Lower lobe of right lung (tissue), 2 donors: ENCODE measurements around the gene MCM9. TPM values are rescaled to one million over a fixed set of nuclear protein-coding genes. Genes with fewer than 3 reads are reported as not detected.
A peak's percentile ranks its signal among the peaks of the same experiment; 100 is the strongest.

Experiments
- ATAC-seq, 2 donors: fragments of 200-7000 bp; cut with Tn5 transposase; one replicate each; pipeline ENCODE4 v1.9.1; 2020 to 2022; ENCODE audit warnings: mild to moderate bottlenecking in 2 of 2, moderate library complexity in 2 of 2
- DNase-seq: peaks from one replicate; pipeline ENCODE4 v3.0.0-alpha.2; 2020
- H3K27ac ChIP-seq: fragments of 200-600 bp; one replicate; pipeline ENCODE4 v1.8.0; 2022
- H3K27me3 ChIP-seq: fragments of 200-600 bp; one replicate; pipeline ENCODE4 v1.8.0; 2022; ENCODE audit warnings: low read depth
- H3K36me3 ChIP-seq: fragments of 200-600 bp; one replicate; pipeline ENCODE4 v1.8.0; 2022; ENCODE audit warnings: mild to moderate bottlenecking
- H3K4me1 ChIP-seq: fragments of 200-600 bp; one replicate; pipeline ENCODE4 v1.8.0; 2022
- H3K4me3 ChIP-seq: fragments of 200-600 bp; one replicate; pipeline ENCODE4 v1.8.0; 2022; ENCODE audit warnings: mild to moderate bottlenecking
- H3K9me3 ChIP-seq: fragments of 200-600 bp; one replicate; pipeline ENCODE4 v1.8.0; 2022
- CTCF ChIP-seq: fragments of 200-600 bp; IDR thresholded peaks from one replicate; pipeline ENCODE4 v1.8.0; 2022; ENCODE audit warnings: antibody characterized with exemption, mild to moderate bottlenecking
- intact Hi-C: fragments of 100-400 bp; cut with DNase I; formaldehyde crosslinking; loops from one replicate; pipeline ENCODE4 v1.11.0; 2022
- total RNA-seq: library from RNA; stranded (reverse); fragmentation: NEBNext Ultra II Directional; extraction: Animal tissue kit (Norgen Biotek cat#: 25700); gene quantifications from one replicate; pipeline ENCODE4 v1.2.1, GENCODE V29; 2021
- donor health status: DM: no; HTN: yes; CAD: no; lungs with severe emphysema.

Gene MCM9
- total RNA-seq, 1 donor from 2014 or later, result 23.6 TPM

DNA sequence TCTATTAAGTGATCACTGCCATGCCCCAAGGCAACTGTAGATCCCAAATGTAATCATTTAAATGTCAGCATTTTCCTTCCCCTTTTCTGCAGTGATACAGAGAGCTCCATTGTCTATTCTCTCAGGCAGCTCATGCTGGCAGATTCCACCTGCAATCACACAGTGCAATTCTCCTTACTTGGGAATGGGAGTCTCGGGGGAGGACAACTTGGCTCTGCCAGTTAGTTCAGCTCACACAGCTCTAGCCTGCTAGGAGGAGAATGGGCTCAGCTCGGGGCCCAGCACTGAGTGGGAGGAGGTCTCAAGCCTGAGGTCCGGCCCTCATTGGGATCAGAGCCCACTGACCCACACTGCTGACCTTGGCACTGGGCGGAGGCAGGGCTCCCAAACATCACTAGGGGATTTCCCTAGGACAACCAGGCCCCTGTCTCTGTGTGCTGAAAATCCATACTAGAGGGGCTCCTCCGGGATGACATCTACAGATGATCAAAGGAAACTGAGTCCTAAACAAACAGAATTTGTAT is 150.3 kb downstream of the MCM9 start:
- peak; percentile 39 to 42 for ATAC-seq
- H3K4me1 ChIP-seq, result peaks cover 34% of the 10 kb centered on the region
- H3K4me3 ChIP-seq, result no peak overlapping the region
- no peak for DNase-seq
- intact Hi-C loops, result no loop called here
- no peak for TF ChIP-seq CTCF
- H3K9me3 ChIP-seq, result no peaks in the 10 kb centered on the region
- H3K27me3 ChIP-seq, result no peaks in the 10 kb centered on the region
- H3K36me3 ChIP-seq, result no peaks in the 10 kb centered on the region
- H3K27ac ChIP-seq, result no peak overlapping the region

DNA sequence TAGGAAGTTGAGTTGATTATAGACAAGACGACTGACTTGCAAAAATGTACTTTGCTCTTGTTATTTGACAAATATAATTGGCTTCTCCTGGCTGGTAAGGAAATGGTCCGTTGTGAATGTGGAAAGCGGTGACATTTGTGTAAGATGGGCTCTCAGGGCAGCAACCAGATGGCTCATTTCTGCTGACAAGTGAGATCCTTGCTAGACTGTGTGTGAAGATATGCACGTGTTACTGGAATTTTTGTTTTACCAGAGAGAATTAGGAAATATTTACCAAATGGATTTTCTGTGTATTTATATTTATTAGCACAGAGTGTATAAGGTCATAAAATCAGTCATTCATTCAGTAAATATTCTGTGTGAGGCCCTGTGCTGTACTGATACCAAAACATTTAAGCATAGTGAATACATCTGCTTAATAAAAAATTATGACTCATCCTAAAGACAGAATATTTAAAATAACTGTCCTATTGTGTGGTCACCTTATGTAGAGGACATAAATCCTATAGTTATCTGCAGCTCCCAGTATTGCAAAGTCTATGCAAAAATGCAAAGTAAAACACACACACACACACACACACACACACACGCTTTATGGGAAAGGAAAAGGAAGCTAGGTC is 150.9 kb downstream of the MCM9 start:
- no peak for DNase-seq
- Histone ChIP-seq H3K9me3 (no peaks in the 10 kb centered on the region), H3K4me3 (no peak overlapping the region), H3K4me1 (peaks cover 34% of the 10 kb centered on the region), H3K27me3 (no peaks in the 10 kb centered on the region), H3K36me3 (no peaks in the 10 kb centered on the region), H3K27ac (no peak overlapping the region)
- intact Hi-C loops, result no loop called here
- no peak for TF ChIP-seq CTCF
- ATAC-seq, result peak; percentile 19 to 29

DNA sequence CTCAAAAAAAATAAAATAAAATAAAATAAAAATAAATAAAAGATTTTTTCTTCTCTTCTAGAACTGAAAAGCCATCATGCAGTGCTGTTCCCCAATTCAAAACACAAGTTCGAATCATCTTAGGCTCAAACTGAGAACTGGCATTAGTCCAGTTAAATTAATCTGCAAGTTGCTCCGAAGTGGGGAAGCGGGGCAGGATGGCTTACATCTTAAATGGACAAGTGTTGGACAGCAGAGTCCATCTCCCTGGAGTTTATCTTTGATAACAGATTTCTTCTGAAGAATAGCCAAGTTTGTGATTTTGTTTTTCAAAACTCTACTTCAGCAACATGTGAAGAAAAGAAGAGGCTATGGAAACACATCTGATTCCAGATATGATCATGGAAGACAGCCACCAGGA is 152.3 kb downstream of the MCM9 start:
- no peak for TF ChIP-seq CTCF
- DNase-seq (no peak), ATAC-seq (no peak)

DNA sequence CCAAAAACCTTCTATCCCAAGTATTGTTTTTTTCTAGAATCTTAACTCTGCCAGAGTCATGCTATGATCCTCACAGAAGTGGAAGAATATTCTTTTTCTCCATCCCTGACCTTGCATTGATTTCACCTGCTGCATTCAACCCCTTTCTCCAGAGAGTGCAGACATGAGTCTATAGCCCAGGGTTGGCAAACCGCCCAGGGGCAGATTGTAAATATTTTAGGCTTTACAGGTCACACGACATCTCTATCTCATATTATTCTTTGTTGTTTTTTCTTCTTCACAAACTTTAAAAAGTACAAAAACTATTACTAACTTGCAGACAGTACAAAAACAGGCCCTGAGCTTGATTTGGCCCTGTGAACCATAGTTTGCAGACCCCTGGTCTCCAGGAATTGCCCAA is 153.1 kb downstream of the MCM9 start:
- intact Hi-C loops, result no loop called here
- H3K36me3 ChIP-seq, result no peaks in the 10 kb centered on the region
- ATAC-seq (no peak), DNase-seq (no peak)
- H3K27me3 ChIP-seq, result no peaks in the 10 kb centered on the region
- H3K4me1 ChIP-seq, result peaks cover 20% of the 10 kb centered on the region
- no peak overlapping the region for H3K27ac ChIP-seq
- TF ChIP-seq CTCF, result no peak
- H3K4me3 ChIP-seq, result no peak overlapping the region
- no peaks in the 10 kb centered on the region for H3K9me3 ChIP-seq

More for the DNA sequence above, 152.3 kb downstream of the MCM9 start:
- Histone ChIP-seq H3K9me3 (no peaks in the 10 kb centered on the region), H3K4me1 (peaks cover 26% of the 10 kb centered on the region), H3K27me3 (no peaks in the 10 kb centered on the region), H3K27ac (no peak overlapping the region), H3K4me3 (no peak overlapping the region), H3K36me3 (no peaks in the 10 kb centered on the region)
- intact Hi-C loops, result no loop called here

DNA sequence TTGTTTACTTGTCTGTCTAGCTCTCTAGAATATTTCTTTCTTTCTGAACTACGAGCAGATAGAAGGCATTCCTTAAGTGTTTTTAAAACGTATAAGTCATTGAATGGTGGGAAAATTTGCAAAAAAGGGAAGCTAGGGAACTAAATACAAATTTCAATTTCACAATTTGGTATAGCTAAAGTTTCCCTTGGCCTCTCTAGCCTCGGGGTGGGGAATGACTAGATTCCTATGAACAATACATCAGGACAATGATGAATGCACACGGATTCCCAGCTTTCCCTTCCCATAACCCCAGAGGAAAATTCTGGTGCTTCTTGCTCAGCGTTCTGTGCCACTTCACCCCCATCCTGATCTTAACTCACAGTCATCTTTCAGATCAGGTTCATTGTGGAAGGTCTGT is 154.3 kb downstream of the MCM9 start:
- no peak for ATAC-seq
- H3K4me1 ChIP-seq, result peaks cover 26% of the 10 kb centered on the region
- H3K9me3 ChIP-seq, result no peaks in the 10 kb centered on the region
- DNase-seq, result no peak
- H3K27me3 ChIP-seq, result no peaks in the 10 kb centered on the region
- no peak overlapping the region for H3K4me3 ChIP-seq
- TF ChIP-seq CTCF, result no peak
- intact Hi-C loops, result no loop called here
- H3K36me3 ChIP-seq, result no peaks in the 10 kb centered on the region
- no peak overlapping the region for H3K27ac ChIP-seq
